Esophagus muscularis mucosa (tissue), 4 donors: ENCODE data around the gene MYO1D.

Experiments used
- CTCF ChIP-seq, 3 experiments: fragments of 200-600 bp in 2 of 3; fragments of 450-650 bp in 1 of 3; sonication (generic) in 2 of 3; IDR thresholded peaks; one replicate each; pipeline ENCODE4 v1.5.1; 2017 to 2019; ENCODE audit warnings: antibody characterized with exemption in 3 of 3, mild to moderate bottlenecking in 2 of 3, moderate library complexity in 1 of 3
- EP300 ChIP-seq: sonication (generic); formaldehyde crosslinking; IDR thresholded peaks from one replicate; pipeline ENCODE4 v1.6.1; 2017; ENCODE audit warnings: antibody characterized with exemption
- POLR2A ChIP-seq: fragments of 450-650 bp; IDR thresholded peaks from one replicate; pipeline ENCODE4 v1.6.1; 2017; ENCODE audit warnings: antibody characterized with exemption, moderate library complexity, mild to moderate bottlenecking, low read depth
- POLR2AphosphoS5 ChIP-seq, 2 donors: sonication (generic); formaldehyde crosslinking; IDR thresholded peaks; one replicate each; pipeline ENCODE4 v1.6.1; 2017; ENCODE audit warnings: antibody characterized with exemption in 2 of 2

GRCh38 chr17:32894245-32894644 is 17.3 kb upstream of the MYO1D start:
- no peak for TF ChIP-seq CTCF (IDR thresholded peaks at IDR 0.05)
- no peak for TF ChIP-seq POLR2AphosphoS5 (IDR thresholded peaks at IDR 0.05)
- TF ChIP-seq EP300, result no peak
- TF ChIP-seq POLR2A, result no peak
